Fibroblast of pulmonary artery (primary cell): ENCODE data around the gene INPP4B.

ENCODE experiments used
- DNase-seq: peaks from one replicate; pipeline ENCODE4 v3.0.0-alpha.2; 2010; ENCODE audit warnings: low read depth
- H3K4me3 ChIP-seq: replicated peaks from 2 replicates; pipeline ENCODE4 v1.5.1; 2011; ENCODE audit warnings: low read depth, mild to moderate bottlenecking, control low read depth, low read length, moderate library complexity
- CTCF ChIP-seq: IDR thresholded peaks from 2 replicates; pipeline ENCODE4 v1.5.1; 2011; ENCODE audit warnings: mild to moderate bottlenecking, control low read depth, low read length, inconsistent platforms; ENCODE audit errors: missing control alignments

The INPP4B gene

GRCh38 chr4:142846729-142847596 lies 862 bp upstream of the INPP4B start:
- peak; percentile 20 for DNase-seq
- TF ChIP-seq CTCF, result peak; percentile 14
- H3K4me3 ChIP-seq, result peak overlapping the region; percentile 64

DNA sequence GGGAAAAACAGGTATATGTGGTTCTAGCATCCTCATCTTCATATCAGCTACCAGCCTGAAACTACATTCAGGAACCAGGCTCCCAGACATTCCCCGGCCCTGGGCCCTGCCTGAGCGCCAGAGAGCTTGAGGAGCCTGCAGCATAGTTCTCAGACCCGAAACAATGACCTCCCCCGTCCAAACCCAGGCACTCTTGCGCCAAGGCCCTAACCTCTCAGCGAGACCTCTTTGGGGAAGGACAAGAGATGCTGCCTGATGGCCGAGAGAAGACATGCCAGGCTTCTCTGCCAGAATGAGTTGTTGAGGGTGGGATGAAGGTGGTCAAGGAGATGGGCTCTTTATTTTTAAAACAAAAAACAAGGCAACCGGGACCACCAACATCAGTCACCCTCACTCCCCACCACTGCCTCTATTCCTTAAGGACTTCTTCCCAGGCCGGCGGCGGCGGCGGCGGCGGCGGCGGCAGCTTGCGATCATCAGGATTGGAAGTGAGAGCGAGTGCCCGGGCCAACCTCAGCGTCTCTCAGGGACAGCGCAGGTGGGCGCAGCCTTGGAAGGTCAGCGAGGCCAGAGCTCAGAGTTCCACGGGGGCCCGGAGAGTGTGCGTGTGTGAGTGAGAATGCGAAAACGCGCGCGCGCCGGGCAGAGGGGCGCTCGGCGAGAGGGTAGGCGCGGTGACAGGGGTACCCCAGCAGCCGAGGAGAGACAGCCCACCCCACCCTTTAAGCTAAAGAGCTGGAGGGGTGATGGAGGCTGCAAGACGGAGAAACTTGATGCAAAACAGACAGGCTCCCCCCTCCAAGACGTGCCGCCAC lies 601 bp downstream of the INPP4B start:
- peak overlapping the region; percentile 64 for H3K4me3 ChIP-seq
- no peak for DNase-seq
- TF ChIP-seq CTCF, result no peak

DNA sequence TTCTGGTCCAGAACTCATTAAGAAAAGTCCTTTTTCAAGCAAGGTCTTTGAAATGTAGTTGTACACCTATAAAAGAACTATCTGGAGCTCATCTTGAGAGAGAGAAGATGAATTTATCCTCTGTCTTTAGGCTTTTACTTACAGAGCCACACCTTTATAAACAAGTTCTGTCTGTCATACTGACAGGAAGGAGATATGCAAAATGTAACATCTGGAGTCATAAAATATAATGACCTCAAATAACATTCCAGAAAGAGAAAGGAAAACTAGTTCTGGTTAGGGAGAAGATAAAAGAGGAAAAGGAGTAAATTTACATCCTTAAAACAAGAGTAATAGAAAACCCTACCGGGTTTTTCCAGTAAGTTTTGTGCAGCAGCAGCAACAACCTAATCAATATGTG lies 1.3 kb downstream of the INPP4B start:
- no peak for TF ChIP-seq CTCF
- no peak overlapping the region for H3K4me3 ChIP-seq
- DNase-seq, result no peak

- peak; percentile 79 for DNase-seq
- peak; percentile 71 for TF ChIP-seq CTCF
- H3K4me3 ChIP-seq, result no peak overlapping the region
Observed at GRCh38 chr4:142840516-142841123, 5.5 kb downstream of the INPP4B start.

GRCh38 chr4:142838778-142839177 lies 7.3 kb downstream of the INPP4B start:
- TF ChIP-seq CTCF, result no peak
- no peak overlapping the region for H3K4me3 ChIP-seq
- DNase-seq, result no peak

DNA sequence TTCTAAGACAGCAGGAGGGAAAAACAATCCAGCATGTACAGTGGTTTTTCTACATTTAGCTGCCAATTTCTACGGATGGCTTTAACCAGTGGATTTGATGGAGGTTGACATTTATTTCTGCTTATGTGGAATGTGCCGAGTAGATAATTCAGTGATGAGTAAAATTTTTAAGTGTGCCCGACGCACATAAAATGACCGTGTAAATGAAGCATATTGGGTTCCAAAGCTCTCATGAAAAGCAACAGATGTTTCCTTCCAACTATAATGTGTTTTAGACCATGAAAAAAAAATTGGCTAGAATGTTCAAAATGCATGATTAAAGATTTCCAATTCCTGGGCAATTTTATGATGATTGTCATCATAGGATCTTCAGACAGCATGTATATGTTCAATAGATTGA lies 14.1 kb downstream of the INPP4B start:
- DNase-seq, result no peak
- TF ChIP-seq CTCF, result no peak
- H3K4me3 ChIP-seq, result no peak overlapping the region
